ENCODE measurements around the gene RAD51B.

DNA sequence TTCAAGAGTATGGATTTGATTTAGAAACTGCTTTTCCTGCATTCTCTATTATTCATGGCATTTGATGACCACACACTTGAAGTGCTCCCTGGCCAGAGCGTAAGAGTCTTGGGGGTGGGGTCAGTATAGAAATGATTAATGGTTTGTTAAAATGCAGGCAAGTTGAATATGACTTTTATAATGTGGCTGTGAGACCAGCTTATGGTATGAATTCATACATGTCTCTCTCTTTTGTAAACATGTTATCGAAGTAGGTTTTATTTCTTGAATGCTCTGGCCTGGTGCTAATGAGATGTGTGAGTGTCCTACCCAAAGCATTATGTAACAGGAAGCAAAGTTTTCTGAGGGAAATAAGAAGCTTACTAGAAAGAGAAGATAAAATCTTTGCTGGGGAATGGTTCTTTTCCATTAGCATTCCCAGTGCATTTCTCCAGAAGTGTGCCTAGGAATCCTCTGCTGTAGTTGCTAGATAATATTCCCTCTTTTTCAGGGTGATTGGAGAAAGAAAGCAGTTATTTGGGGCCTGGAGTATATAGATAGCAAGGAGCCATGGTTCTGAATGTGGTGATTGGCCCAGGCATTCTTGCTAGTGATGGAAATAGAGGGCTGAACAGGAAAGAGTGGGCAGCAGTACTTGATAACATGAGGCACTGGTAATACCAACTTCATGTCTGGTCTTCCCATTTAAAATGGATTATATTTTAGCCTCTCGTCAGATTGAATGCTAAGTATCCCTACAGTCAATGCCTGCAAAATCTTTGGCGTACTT, 289.7 kb downstream of the RAD51B start:
- TF ChIP-seq EZH2 (IDR thresholded peaks at IDR 0.05) = no peak
- TF ChIP-seq POLR2AphosphoS5 (IDR thresholded peaks at IDR 0.05; ENCODE audit: borderline replicate concordance, low read depth, low read length) = no peak
- TF ChIP-seq FOXP2 (optimal IDR thresholded peaks at IDR 0.05; ENCODE audit: control extremely low read depth, extremely low read length, insufficient read depth) = no peak
